Mucosa of rectum (tissue), 2 donors: Measurements from ENCODE around the gene SORCS2.

Source experiments
- H3K27ac ChIP-seq, 2 donors: one replicate each; pipeline ENCODE4 v1.7.0; 2013; ENCODE audit warnings: inconsistent platforms in 2 of 2, low read depth in 2 of 2, low read length in 2 of 2
- H3K27me3 ChIP-seq, 2 donors: one replicate each; pipeline ENCODE4 v1.7.0; 2013; ENCODE audit warnings: low read length in 2 of 2; ENCODE audit not compliant: control insufficient read depth in 2 of 2, insufficient read depth in 2 of 2
- H3K36me3 ChIP-seq, 2 donors: one replicate each; pipeline ENCODE4 v1.7.0; 2013; ENCODE audit warnings: low read length in 2 of 2; ENCODE audit not compliant: control insufficient read depth in 2 of 2, insufficient read depth in 2 of 2
- H3K4me1 ChIP-seq, 2 donors: one replicate each; pipeline ENCODE4 v1.7.0; 2013; ENCODE audit warnings: low read length in 2 of 2, mild to moderate bottlenecking in 1 of 2; ENCODE audit not compliant: control insufficient read depth in 2 of 2, insufficient read depth in 2 of 2
- H3K4me3 ChIP-seq, 2 donors: one replicate each; pipeline ENCODE4 v1.7.0; 2013; ENCODE audit warnings: low read length in 2 of 2
- H3K9ac ChIP-seq, 2 donors: one replicate each; pipeline ENCODE4 v1.7.0; 2013; ENCODE audit warnings: low read length in 2 of 2, low read depth in 1 of 2, mild to moderate bottlenecking in 1 of 2
- H3K9me3 ChIP-seq, 2 donors: one replicate each; pipeline ENCODE4 v1.7.0; 2013; ENCODE audit warnings: low read length in 2 of 2; ENCODE audit not compliant: control insufficient read depth in 2 of 2
- donor health status: healthy.
- donor health status: Normal muscosa, but diverticular disease.

The SORCS2 gene

GRCh38 chr4:7740866-7741525 is 548.7 kb downstream of the SORCS2 start:
- Histone ChIP-seq H3K27me3 (no peaks in the 10 kb centered on the region), H3K27ac (no peak overlapping the region), H3K36me3 (no peaks in the 10 kb centered on the region), H3K4me1 (no peaks in the 10 kb centered on the region), H3K9me3 (no peaks in the 10 kb centered on the region), H3K9ac (no peak overlapping the region), H3K4me3 (no peak overlapping the region)

- Histone ChIP-seq H3K36me3 (no peaks in the 10 kb centered on the region), H3K4me3 (no peak overlapping the region), H3K9me3 (no peaks in the 10 kb centered on the region), H3K4me1 (no peaks in the 10 kb centered on the region), H3K27ac (no peak overlapping the region), H3K27me3 (no peaks in the 10 kb centered on the region), H3K9ac (no peak overlapping the region)
Measured at GRCh38 chr4:7741946-7742806, 549.8 kb downstream of the SORCS2 start.

- H3K27ac ChIP-seq, result no peak overlapping the region
- H3K9ac ChIP-seq, result no peak overlapping the region
- H3K27me3 ChIP-seq, result no peaks in the 10 kb centered on the region
- no peaks in the 10 kb centered on the region for H3K4me1 ChIP-seq
- H3K36me3 ChIP-seq, result no peaks in the 10 kb centered on the region
- H3K4me3 ChIP-seq, result no peak overlapping the region
- no peaks in the 10 kb centered on the region for H3K9me3 ChIP-seq
Measured at GRCh38 chr4:7742807-7743280, 550.5 kb downstream of the SORCS2 start.

- Histone ChIP-seq H3K27me3 (no peaks in the 10 kb centered on the region), H3K27ac (no peak overlapping the region), H3K36me3 (no peaks in the 10 kb centered on the region), H3K4me1 (no peaks in the 10 kb centered on the region), H3K4me3 (no peak overlapping the region), H3K9me3 (no peaks in the 10 kb centered on the region), H3K9ac (no peak overlapping the region)
Measured at GRCh38 chr4:7744142-7744804, 551.9 kb downstream of the SORCS2 start.

GRCh38 chr4:7745301-7745885 is 553.1 kb downstream of the SORCS2 start:
- Histone ChIP-seq H3K27ac (no peak overlapping the region), H3K27me3 (no peaks in the 10 kb centered on the region), H3K4me3 (no peak overlapping the region), H3K4me1 (no peaks in the 10 kb centered on the region), H3K36me3 (no peaks in the 10 kb centered on the region), H3K9ac (no peak overlapping the region), H3K9me3 (no peaks in the 10 kb centered on the region)

- Histone ChIP-seq H3K9me3 (no peaks in the 10 kb centered on the region), H3K27ac (no peak overlapping the region), H3K4me3 (no peak overlapping the region), H3K36me3 (no peaks in the 10 kb centered on the region), H3K9ac (no peak overlapping the region), H3K4me1 (no peaks in the 10 kb centered on the region), H3K27me3 (no peaks in the 10 kb centered on the region)
Measured at GRCh38 chr4:7746351-7747061, 554.2 kb downstream of the SORCS2 start.

GRCh38 chr4:7747062-7747385 is 554.7 kb downstream of the SORCS2 start:
- no peak overlapping the region for H3K9ac ChIP-seq
- no peak overlapping the region for H3K27ac ChIP-seq
- no peaks in the 10 kb centered on the region for H3K27me3 ChIP-seq
- no peak overlapping the region for H3K4me3 ChIP-seq
- no peaks in the 10 kb centered on the region for H3K36me3 ChIP-seq
- no peaks in the 10 kb centered on the region for H3K9me3 ChIP-seq
- no peaks in the 10 kb centered on the region for H3K4me1 ChIP-seq

- no peak overlapping the region for H3K9ac ChIP-seq
- H3K27me3 ChIP-seq, result no peaks in the 10 kb centered on the region
- no peaks in the 10 kb centered on the region for H3K36me3 ChIP-seq
Measured at GRCh38 chr4:7747566-7747965, 555.2 kb downstream of the SORCS2 start.

GRCh38 chr4:7750523-7750922 is 558.2 kb downstream of the SORCS2 start:
- no peaks in the 10 kb centered on the region for H3K4me1 ChIP-seq
- H3K27me3 ChIP-seq, result no peaks in the 10 kb centered on the region
- no peak overlapping the region for H3K4me3 ChIP-seq
- H3K9me3 ChIP-seq, result no peaks in the 10 kb centered on the region
- no peak overlapping the region for H3K9ac ChIP-seq
- no peak overlapping the region for H3K27ac ChIP-seq
- H3K36me3 ChIP-seq, result no peaks in the 10 kb centered on the region

More at GRCh38 chr4:7747566-7747965, 555.2 kb downstream of the SORCS2 start:
- H3K4me1 ChIP-seq, result no peaks in the 10 kb centered on the region
- no peak overlapping the region for H3K4me3 ChIP-seq
- H3K9me3 ChIP-seq, result no peaks in the 10 kb centered on the region
- no peak overlapping the region for H3K27ac ChIP-seq
